ENCODE measurements around the gene MAIP1. TPM values are rescaled to one million over a fixed set of nuclear protein-coding genes. Genes with fewer than 3 reads are reported as not detected.

MAIP1 gene
- total and polyA plus RNA-seq, 2 donors (not counting 3 experiments of a cell fraction or from before 2014, with no cell fraction given), result 12.0 to 17.7 TPM

DNA sequence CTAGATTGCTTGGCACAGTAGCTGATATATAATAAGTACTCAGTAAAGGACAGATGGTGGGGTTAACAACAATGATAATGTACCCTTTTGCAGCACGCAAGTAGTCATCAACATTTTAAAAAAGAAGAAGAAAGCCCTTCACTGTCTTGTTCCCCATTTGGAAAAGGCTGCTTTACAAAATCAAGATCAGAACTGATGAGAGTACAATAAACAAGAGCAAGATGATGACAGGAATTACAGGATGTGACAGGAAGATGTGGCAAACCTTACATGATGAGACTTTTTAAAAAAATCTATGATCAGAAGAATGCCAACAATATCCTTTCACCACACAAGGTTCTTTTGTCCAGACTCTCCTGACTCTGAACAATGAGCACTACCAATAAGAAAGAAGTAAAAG lies 9.2 kb upstream of the MAIP1 start:
- ChIA-PET POLR2A (no interaction called here), CTCF (no interaction called here)
- DNase-seq (ENCODE audit: low read depth, low spot score), result no peak
- no peak for TF ChIP-seq MAX (IDR thresholded peaks at IDR 0.05; ENCODE audit: insufficient read depth, insufficient read length)
- TF ChIP-seq, protein P1, sequence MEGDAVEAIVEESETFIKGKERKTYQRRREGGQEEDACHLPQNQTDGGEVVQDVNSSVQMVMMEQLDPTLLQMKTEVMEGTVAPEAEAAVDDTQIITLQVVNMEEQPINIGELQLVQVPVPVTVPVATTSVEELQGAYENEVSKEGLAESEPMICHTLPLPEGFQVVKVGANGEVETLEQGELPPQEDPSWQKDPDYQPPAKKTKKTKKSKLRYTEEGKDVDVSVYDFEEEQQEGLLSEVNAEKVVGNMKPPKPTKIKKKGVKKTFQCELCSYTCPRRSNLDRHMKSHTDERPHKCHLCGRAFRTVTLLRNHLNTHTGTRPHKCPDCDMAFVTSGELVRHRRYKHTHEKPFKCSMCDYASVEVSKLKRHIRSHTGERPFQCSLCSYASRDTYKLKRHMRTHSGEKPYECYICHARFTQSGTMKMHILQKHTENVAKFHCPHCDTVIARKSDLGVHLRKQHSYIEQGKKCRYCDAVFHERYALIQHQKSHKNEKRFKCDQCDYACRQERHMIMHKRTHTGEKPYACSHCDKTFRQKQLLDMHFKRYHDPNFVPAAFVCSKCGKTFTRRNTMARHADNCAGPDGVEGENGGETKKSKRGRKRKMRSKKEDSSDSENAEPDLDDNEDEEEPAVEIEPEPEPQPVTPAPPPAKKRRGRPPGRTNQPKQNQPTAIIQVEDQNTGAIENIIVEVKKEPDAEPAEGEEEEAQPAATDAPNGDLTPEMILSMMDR (IDR thresholded peaks at IDR 0.05; ENCODE audit: extremely low read depth in 1 of 2, insufficient read depth in 1 of 2, low read depth in 1 of 2, low read length in 2 of 2), result no peak
- no peak for TF ChIP-seq FOS (IDR thresholded peaks at IDR 0.05; ENCODE audit: borderline replicate concordance, insufficient read depth, low read length)
- TF ChIP-seq POLR2AphosphoS5 (IDR thresholded peaks at IDR 0.05; ENCODE audit: insufficient read depth, low read depth, low read length), result no peak
- TF ChIP-seq JUN (IDR thresholded peaks at IDR 0.05; ENCODE audit: borderline replicate concordance, insufficient read depth, insufficient read length, low read depth), result no peak
- TF ChIP-seq MYC (IDR thresholded peaks at IDR 0.05; ENCODE audit: low read depth, low read length), result no peak
- TF ChIP-seq GATA2 (IDR thresholded peaks at IDR 0.05; ENCODE audit: insufficient read depth, insufficient read length, low read depth, low read length), result no peak
- no peak for TF ChIP-seq EZH2 (IDR thresholded peaks at IDR 0.05; ENCODE audit: borderline replicate concordance, low read depth, low read length, severe bottlenecking)
- no peak for TF ChIP-seq POLR2A (IDR thresholded peaks at IDR 0.05; ENCODE audit: low read depth, low read length)
- no peak for FAIRE-seq
- no peaks in the 10 kb centered on the region for H4K20me1 ChIP-seq (replicated peaks; ENCODE audit: control insufficient read depth, extremely low read depth, insufficient read depth, low read length)
- peaks cover 9 to 10% of the 10 kb centered on the region in 2 experiments for H3K36me3 ChIP-seq (ENCODE audit: control insufficient read depth in 2 of 2, extremely low read depth in 1 of 2, insufficient read depth in 2 of 2, low read length in 2 of 2)
- intact Hi-C loops (cut with micrococcal nuclease), result no loop called here
- H3K27ac ChIP-seq (ENCODE audit: insufficient read depth, low read depth, low read length), result no peak overlapping the region
- no peaks in the 10 kb centered on the region for H3K9me3 ChIP-seq (replicated peaks; ENCODE audit: control insufficient read depth, insufficient read depth, low read length)
- H3K4me2 ChIP-seq (ENCODE audit: insufficient read depth, low read length), result no peak overlapping the region
- H3K9me1 ChIP-seq (replicated peaks; ENCODE audit: control insufficient read depth, extremely low read depth, insufficient read depth, low read length), result no peaks in the 10 kb centered on the region
- no peak overlapping the region for H3K9ac ChIP-seq (replicated peaks; ENCODE audit: extremely low read depth, insufficient read depth, low read length)
- H2AFZ ChIP-seq (ENCODE audit: low read depth, low read length), result no peak overlapping the region
- no peaks in the 10 kb centered on the region for H3K4me1 ChIP-seq (ENCODE audit: control insufficient read depth, extremely low read depth, insufficient read depth, low read length)
- dilution Hi-C loops (cut with MboI; ENCODE audit: extremely low pct_ligation_motif_present, low sequenced_read_pairs), result no loop called here
- BruUV-seq (replicated peaks), result no TSS peak
- H3K79me2 ChIP-seq (ENCODE audit: control insufficient read depth, insufficient read depth, low read length), result peaks cover 5% of the 10 kb centered on the region
- H3K27me3 ChIP-seq (ENCODE audit: control insufficient read depth in 2 of 2, insufficient read depth in 2 of 2, low read length in 2 of 2), result no peaks in the 10 kb centered on the region
- H3K4me3 ChIP-seq (replicated peaks in 1 of 3; ENCODE audit: insufficient read depth in 1 of 3, low read depth in 1 of 3, low read length in 3 of 3), result no peak overlapping the region

Measured in endothelial cell of umbilical vein (primary cell).